HepG2 (cell line): Measurements from ENCODE around the gene GALNT10. TPM values are rescaled to one million over a fixed set of nuclear protein-coding genes. Genes with fewer than 3 reads are reported as not detected.

Experiments used
- ARID5B ChIP-seq: IDR thresholded peaks from 2 replicates; pipeline ENCODE4 v1.4.0; 2020; ENCODE audit warnings: mild to moderate bottlenecking, missing genetic modification reagents
- ARNT ChIP-seq: fragments of 450-650 bp; IDR thresholded peaks from 2 replicates; pipeline ENCODE4 v1.6.1; 2017
- CEBPB ChIP-seq: IDR thresholded peaks from 2 replicates; pipeline ENCODE4 v1.6.1; 2011; ENCODE audit warnings: low read depth, low read length, improper control_type of control experiment, borderline replicate concordance
- ESRRA ChIP-seq: sonication (generic); formaldehyde crosslinking; IDR thresholded peaks from 2 replicates; pipeline ENCODE4 v1.5.1; 2020; ENCODE audit warnings: mild to moderate bottlenecking, low read depth, missing genetic modification reagents
- HDAC2 ChIP-seq: sonication (generic); formaldehyde crosslinking; IDR thresholded peaks from 2 replicates; pipeline ENCODE4 v1.4.0; 2020; ENCODE audit warnings: missing genetic modification reagents
- IKZF1 ChIP-seq: fragments of 450-650 bp; IDR thresholded peaks from 2 replicates; pipeline ENCODE4 v1.7.1; 2016
- JUND ChIP-seq: sonication (generic); formaldehyde crosslinking; IDR thresholded peaks from 2 replicates; pipeline ENCODE4 v1.8.0; 2022; ENCODE audit warnings: mild to moderate bottlenecking, missing genetic modification reagents
- KDM1A ChIP-seq: IDR thresholded peaks from 2 replicates; pipeline ENCODE4 v1.6.1; 2016; ENCODE audit warnings: missing compliant biosample characterization
- MTERF4 ChIP-seq: sonication (generic); formaldehyde crosslinking; IDR thresholded peaks from 2 replicates; pipeline ENCODE4 v1.8.0; 2023; ENCODE audit warnings: mild to moderate bottlenecking, missing genetic modification reagents
- NFE2L2 ChIP-seq: fragments of 150-350 bp; IDR thresholded peaks from 2 replicates; pipeline ENCODE4 v1.6.1; 2014; ENCODE audit warnings: low read length
- NKX3-1 ChIP-seq: sonication (generic); formaldehyde crosslinking; IDR thresholded peaks from 2 replicates; pipeline ENCODE4 v1.5.0; 2020; ENCODE audit warnings: missing genetic modification reagents
- NR2F1 ChIP-seq, 2 experiments: fragments of 450-650 bp in 1 of 2; formaldehyde crosslinking in 1 of 2; IDR thresholded peaks; 2 replicates each; pipeline versions ENCODE4 v1.5.0 to v1.6.1; 2016 to 2020; ENCODE audit warnings: mild to moderate bottlenecking in 1 of 2, missing compliant biosample characterization in 1 of 2, missing genetic modification reagents in 1 of 2, moderate library complexity in 1 of 2
- PRMT3 ChIP-seq: sonication (generic); formaldehyde crosslinking; IDR thresholded peaks from 2 replicates; pipeline ENCODE4 v1.8.1; 2022; ENCODE audit warnings: low read depth, mild to moderate bottlenecking, moderate library complexity, missing genetic modification reagents, borderline replicate concordance
- SIN3B ChIP-seq: fragments of 150-350 bp; IDR thresholded peaks from 2 replicates; pipeline ENCODE4 v1.6.1; 2014; ENCODE audit warnings: low read length
- SMC3 ChIP-seq: IDR thresholded peaks from 2 replicates; pipeline ENCODE4 v1.6.1; 2011; ENCODE audit warnings: low read length, improper control_type of control experiment
- ZBTB39 ChIP-seq: sonication (generic); formaldehyde crosslinking; IDR thresholded peaks from 2 replicates; pipeline ENCODE4 v1.5.0; 2020; ENCODE audit warnings: missing genetic modification reagents
- ZNF10 ChIP-seq: sonication (generic); formaldehyde crosslinking; IDR thresholded peaks from 2 replicates; pipeline ENCODE4 v1.4.0; 2020; ENCODE audit warnings: mild to moderate bottlenecking, low read depth, missing genetic modification reagents, borderline replicate concordance
- ZNF143 ChIP-seq: sonication (generic); formaldehyde crosslinking; IDR thresholded peaks from 2 replicates; pipeline ENCODE4 v1.4.0; 2020; ENCODE audit warnings: missing genetic modification reagents
- ZNF576 ChIP-seq: sonication (generic); formaldehyde crosslinking; IDR thresholded peaks from 2 replicates; pipeline ENCODE4 v1.4.0; 2020; ENCODE audit warnings: mild to moderate bottlenecking, missing genetic modification reagents
- ZSCAN31 ChIP-seq: sonication (generic); formaldehyde crosslinking; IDR thresholded peaks from 2 replicates; pipeline ENCODE4 v1.5.0; 2020; ENCODE audit warnings: low read depth, mild to moderate bottlenecking, missing genetic modification reagents
- polyA plus RNA-seq, 8 experiments: library from polyadenylated mRNA; depleted of rRNA in 3 of 8; stranded (reverse) in 7 of 8; unstranded in 1 of 8; fragments of >200 nt; fragmentation: Illumina TruSeq in 4 of 8; extraction: Trizol in 4 of 8; gene quantifications; 2 replicates each; pipeline versions ENCODE4 v1.2.1 to v1.2.3, GENCODE V29; 2011 to 2016; ENCODE audit warnings: low read depth in 4 of 8, missing spikeins in 1 of 8, mixed read lengths in 1 of 8; ENCODE audit not compliant: insufficient read depth in 1 of 8
- total RNA-seq, 5 experiments: library from RNA; depleted of rRNA; stranded (reverse); fragments of >200 nt; fragmentation: Illumina TruSeq; extraction: Trizol; gene quantifications; 2 replicates each; pipeline ENCODE4 v1.2.3, GENCODE V29; 2016; ENCODE audit warnings: low read depth in 1 of 5
- TF ChIP-seq, protein P1 (sequence below): sonication (generic); formaldehyde crosslinking; IDR thresholded peaks from 2 replicates; pipeline ENCODE4 v1.5.0; 2020; ENCODE audit warnings: missing genetic modification reagents, mild to moderate bottlenecking, borderline replicate concordance
- TF ChIP-seq, protein P2 (sequence below): IDR thresholded peaks from 2 replicates; pipeline ENCODE4 v1.6.1; 2018; ENCODE audit warnings: missing genetic modification reagents, mild to moderate bottlenecking, missing compliant biosample characterization

Gene GALNT10
- total and polyA plus RNA-seq, 2 of the 13 experiments (the other 11 are each of a cell fraction or from before 2014, with no cell fraction given), result 8.1 to 11.2 TPM

DNA sequence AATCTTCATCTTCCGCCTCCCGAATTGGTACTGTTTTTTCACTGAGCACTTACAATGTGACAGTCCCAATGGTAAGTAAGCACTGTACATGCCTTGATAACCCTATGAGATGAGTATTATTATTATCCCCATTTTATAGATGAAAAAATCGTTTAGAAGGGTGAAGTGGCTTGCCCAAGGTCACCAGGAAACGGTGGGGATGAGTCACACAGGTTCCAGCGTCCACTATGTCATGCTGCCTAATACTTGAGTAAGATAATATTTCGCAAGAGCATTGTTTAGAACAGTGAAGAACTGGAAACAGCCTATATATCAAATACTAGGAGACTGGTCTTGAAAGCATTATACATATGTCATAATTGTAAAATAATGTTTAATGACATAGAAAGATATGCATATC is 274.6 kb downstream of the GALNT10 start (continued):
- TF ChIP-seq ARID5B (CRISPR knock-in tag) (peak; percentile 66), ARNT (no peak), ZBTB39 (peak; percentile 95), KDM1A (0 out of 2 replicates have a peak, but pooled peaks have one; percentile 77), ESRRA (CRISPR knock-in tag) (no peak), NKX3-1 (CRISPR knock-in tag) (no peak), JUND (CRISPR knock-in tag) (peak; percentile 64; the same call in 1 of the 2 replicates), ZNF143 (no peak), PRMT3 (CRISPR knock-in tag) (no peak), IKZF1 (no peak), ZSCAN31 (no peak), NR2F1 (CRISPR knock-in tag; IDR thresholded peaks at IDR 0.05) (peak in 1 of 2 experiments; percentile 24; a peak in 1 of 4 replicates), ZNF10 (CRISPR knock-in tag) (no peak), SMC3 (peak; percentile 6; the same call in 1 of the 2 replicates), SIN3B (no peak), HDAC2 (CRISPR knock-in tag) (0 out of 2 replicates have a peak, but pooled peaks have one; percentile 23), MTERF4 (CRISPR knock-in tag) (no peak), NFE2L2 (no peak), ZNF576 (CRISPR knock-in tag) (no peak), CEBPB (peak; percentile 96)
- TF ChIP-seq, protein P1, sequence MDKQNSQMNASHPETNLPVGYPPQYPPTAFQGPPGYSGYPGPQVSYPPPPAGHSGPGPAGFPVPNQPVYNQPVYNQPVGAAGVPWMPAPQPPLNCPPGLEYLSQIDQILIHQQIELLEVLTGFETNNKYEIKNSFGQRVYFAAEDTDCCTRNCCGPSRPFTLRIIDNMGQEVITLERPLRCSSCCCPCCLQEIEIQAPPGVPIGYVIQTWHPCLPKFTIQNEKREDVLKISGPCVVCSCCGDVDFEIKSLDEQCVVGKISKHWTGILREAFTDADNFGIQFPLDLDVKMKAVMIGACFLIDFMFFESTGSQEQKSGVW, result no peak
- TF ChIP-seq, protein P2, sequence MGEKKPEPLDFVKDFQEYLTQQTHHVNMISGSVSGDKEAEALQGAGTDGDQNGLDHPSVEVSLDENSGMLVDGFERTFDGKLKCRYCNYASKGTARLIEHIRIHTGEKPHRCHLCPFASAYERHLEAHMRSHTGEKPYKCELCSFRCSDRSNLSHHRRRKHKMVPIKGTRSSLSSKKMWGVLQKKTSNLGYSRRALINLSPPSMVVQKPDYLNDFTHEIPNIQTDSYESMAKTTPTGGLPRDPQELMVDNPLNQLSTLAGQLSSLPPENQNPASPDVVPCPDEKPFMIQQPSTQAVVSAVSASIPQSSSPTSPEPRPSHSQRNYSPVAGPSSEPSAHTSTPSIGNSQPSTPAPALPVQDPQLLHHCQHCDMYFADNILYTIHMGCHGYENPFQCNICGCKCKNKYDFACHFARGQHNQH, result no peak
